Lung (tissue), 12 donors: Measurements from ENCODE around the gene HPSE2. TPM values are rescaled to one million over a fixed set of nuclear protein-coding genes. Genes with fewer than 3 reads are reported as not detected.

ENCODE experiments used
- ATAC-seq: fragments of 200-7000 bp; cut with Tn5 transposase; one replicate; pipeline ENCODE4 v1.9.1; 2020; ENCODE audit warnings: moderate number of reproducible peaks; ENCODE audit not compliant: insufficient read depth, low FRiP score
- DNase-seq, 3 donors: peaks; one replicate each; pipeline ENCODE4 v3.0.0-alpha.2; 2013 to 2017
- H3K27ac ChIP-seq, 2 donors: one replicate each; pipeline ENCODE4 v1.5.1; 2013; ENCODE audit warnings: mild to moderate bottlenecking in 2 of 2, moderate library complexity in 2 of 2, control low read depth in 1 of 2, inconsistent platforms in 1 of 2, low read depth in 1 of 2, low read length in 1 of 2
- H3K27me3 ChIP-seq, 3 donors: one replicate each; pipeline ENCODE4 v1.5.1; 2013; ENCODE audit warnings: low read length in 2 of 3; ENCODE audit not compliant: control insufficient read depth in 3 of 3, insufficient read depth in 3 of 3
- H3K36me3 ChIP-seq, 4 donors: one replicate each; pipeline ENCODE4 v1.5.1; 2013; ENCODE audit warnings: low read length in 4 of 4, mild to moderate bottlenecking in 1 of 4, moderate library complexity in 1 of 4; ENCODE audit not compliant: control insufficient read depth in 4 of 4, insufficient read depth in 4 of 4
- H3K4me1 ChIP-seq, 5 donors: one replicate each; pipeline ENCODE4 v1.5.1; 2013; ENCODE audit warnings: low read length in 5 of 5, mild to moderate bottlenecking in 2 of 5, moderate library complexity in 1 of 5; ENCODE audit not compliant: control insufficient read depth in 5 of 5, insufficient read depth in 5 of 5
- H3K4me3 ChIP-seq: one replicate; pipeline ENCODE4 v1.5.1; 2013; ENCODE audit warnings: mild to moderate bottlenecking, control low read depth, moderate library complexity
- H3K9ac ChIP-seq, 2 donors: one replicate each; pipeline ENCODE4 v1.5.1; 2013; ENCODE audit warnings: low read length in 2 of 2, control low read depth in 1 of 2; ENCODE audit not compliant: insufficient read depth in 1 of 2
- H3K9me3 ChIP-seq, 4 donors: one replicate each; pipeline ENCODE4 v1.5.1; 2013; ENCODE audit warnings: low read length in 3 of 4, mild to moderate bottlenecking in 1 of 4, moderate library complexity in 1 of 4; ENCODE audit not compliant: control insufficient read depth in 4 of 4, insufficient read depth in 3 of 4
- CTCF ChIP-seq: IDR thresholded peaks from 2 replicates; pipeline ENCODE4 v1.5.1; 2012; ENCODE audit warnings: mild to moderate bottlenecking; ENCODE audit errors: control extremely low read depth, extremely low read depth
- WGBS, 2 donors: extraction: QIAGEN DNeasy Blood & Tissue Kit; methylation state at CpG; one replicate each; pipeline ENCODE4 v1.1.7; 2013; 5-methylcytosine and 5-hydroxymethylcytosine counted together
- polyA plus RNA-seq, 2 donors: library from polyadenylated mRNA; stranded (reverse); fragments of 200-250 nt; gene quantifications; one replicate each; pipeline ENCODE4 v1.2.1, GENCODE V29; 2013
- total RNA-seq, 2 donors: library from RNA; depleted of rRNA in 1 of 2; stranded (reverse); fragments of >200 nt in 1 of 2; gene quantifications; one replicate each; pipeline ENCODE4 v1.2.1, GENCODE V29; 2014 to 2021
- donor health status: control.
- donor health status: control.
- donor health status: Bipolar disorder and iron deficiency.
- donor health status: healthy.
- donor health status: DM: yes; HTN: yes; CAD: no.

The HPSE2 gene
- total and polyA plus RNA-seq, 4 donors, result 0.32 to 47.3 (median 1.9) TPM

GRCh38 chr10:99124376-99124775 lies 111.3 kb downstream of the HPSE2 start:
- Histone ChIP-seq H3K36me3 (peaks cover 0 to 6% (median 0%) of the 10 kb centered on the region in 4 donors), H3K9me3 (peaks cover 0 to 15% (median 2%) of the 10 kb centered on the region in 4 donors), H3K9ac (no peak overlapping the region), H3K4me3 (no peak overlapping the region), H3K27ac (no peak overlapping the region), H3K27me3 (no peaks in the 10 kb centered on the region), H3K4me1 (no peaks in the 10 kb centered on the region)
- WGBS, 2 donors, result 86% methylated on average over 1 of the region's 1 CpG
- TF ChIP-seq CTCF, result no peak
- DNase-seq, result no peak
- no peak for ATAC-seq

- no peaks in the 10 kb centered on the region for H3K4me1 ChIP-seq
- H3K36me3 ChIP-seq, result peaks cover 0 to 6% (median 0%) of the 10 kb centered on the region in 4 donors
- no peak overlapping the region for H3K9ac ChIP-seq
- H3K9me3 ChIP-seq, result peaks cover 0 to 15% (median 2%) of the 10 kb centered on the region in 4 donors
- 83 to 92% methylated on average over 5 of the region's 5 CpGs for WGBS, 2 donors
- no peak overlapping the region for H3K4me3 ChIP-seq
- TF ChIP-seq CTCF, result no peak
- H3K27ac ChIP-seq, result no peak overlapping the region
- H3K27me3 ChIP-seq, result no peaks in the 10 kb centered on the region
- DNase-seq (no peak), ATAC-seq (no peak)
These were observed 111.8 kb downstream of the HPSE2 start for GRCh38 chr10:99123851-99124250.

- 82 to 94% methylated on average over 3 of the region's 3 CpGs for WGBS, 2 donors
- Histone ChIP-seq H3K4me1 (no peaks in the 10 kb centered on the region), H3K27me3 (no peaks in the 10 kb centered on the region), H3K9me3 (peaks cover 0 to 15% (median 2%) of the 10 kb centered on the region in 4 donors), H3K36me3 (peaks cover 0 to 6% (median 0%) of the 10 kb centered on the region in 4 donors), H3K4me3 (no peak overlapping the region), H3K27ac (no peak overlapping the region), H3K9ac (no peak overlapping the region)
- no peak for DNase-seq
- no peak for ATAC-seq
- no peak for TF ChIP-seq CTCF
These were observed 112.3 kb downstream of the HPSE2 start for GRCh38 chr10:99123336-99123735.

GRCh38 chr10:99119258-99119748 lies 116.3 kb downstream of the HPSE2 start:
- no peak for DNase-seq
- no peak overlapping the region for H3K9ac ChIP-seq
- no peak for ATAC-seq
- H3K4me1 ChIP-seq, result no peaks in the 10 kb centered on the region
- H3K9me3 ChIP-seq, result peaks cover 0 to 7% (median 2%) of the 10 kb centered on the region in 4 donors
- no peaks in the 10 kb centered on the region for H3K27me3 ChIP-seq
- no peak for TF ChIP-seq CTCF
- H3K36me3 ChIP-seq, result peaks cover 0 to 6% (median 0%) of the 10 kb centered on the region in 4 donors
- no peak overlapping the region for H3K27ac ChIP-seq
- no peak overlapping the region for H3K4me3 ChIP-seq
